HepG2 (cell line): ENCODE data around the gene RAB28.

Experiments
- ATF2 ChIP-seq: sonication (generic); formaldehyde crosslinking; IDR thresholded peaks from 2 replicates; pipeline ENCODE4 v1.4.0; 2020; ENCODE audit warnings: missing genetic modification reagents
- CBX5 ChIP-seq: sonication (generic); formaldehyde crosslinking; IDR thresholded peaks from 2 replicates; pipeline ENCODE4 v1.4.0; 2020; ENCODE audit warnings: missing genetic modification reagents, borderline replicate concordance
- CEBPB ChIP-seq: IDR thresholded peaks from 2 replicates; pipeline ENCODE4 v1.6.1; 2011; ENCODE audit warnings: low read depth, low read length, improper control_type of control experiment, borderline replicate concordance
- CTCF ChIP-seq: sonication (generic); formaldehyde crosslinking; IDR thresholded peaks from 2 replicates; pipeline ENCODE4 v1.5.0; 2020; ENCODE audit warnings: mild to moderate bottlenecking, missing genetic modification reagents, moderate library complexity
- HDAC6 ChIP-seq: fragments of 200-600 bp; sonication (generic); IDR thresholded peaks from 2 replicates; pipeline ENCODE4 v1.7.0; 2017; ENCODE audit warnings: mild to moderate bottlenecking, antibody characterized with exemption, low read length, low read depth
- HIC2 ChIP-seq: sonication (generic); formaldehyde crosslinking; IDR thresholded peaks from 2 replicates; pipeline ENCODE4 v1.9.0; 2022; ENCODE audit warnings: low read depth, missing genetic modification reagents
- JUN ChIP-seq: sonication (generic); formaldehyde crosslinking; IDR thresholded peaks from 2 replicates; pipeline ENCODE4 v1.4.0; 2020; ENCODE audit warnings: mild to moderate bottlenecking, missing genetic modification reagents
- NR1H2 ChIP-seq: sonication (generic); formaldehyde crosslinking; IDR thresholded peaks from 2 replicates; pipeline ENCODE4 v1.8.1; 2022; ENCODE audit warnings: low read depth, missing genetic modification reagents, borderline replicate concordance
- PITX1 ChIP-seq: sonication (generic); formaldehyde crosslinking; IDR thresholded peaks from 2 replicates; pipeline ENCODE4 v1.5.1; 2020; ENCODE audit warnings: mild to moderate bottlenecking, missing genetic modification reagents
- POLR2AphosphoS5 ChIP-seq: IDR thresholded peaks from 2 replicates; pipeline ENCODE4 v1.6.1; 2012; ENCODE audit warnings: low read depth, low read length
- TOE1 ChIP-seq: sonication (generic); formaldehyde crosslinking; IDR thresholded peaks from 2 replicates; pipeline ENCODE4 v1.4.0; 2020; ENCODE audit warnings: mild to moderate bottlenecking, missing genetic modification reagents
- ZNF224 ChIP-seq: sonication (generic); formaldehyde crosslinking; IDR thresholded peaks from 2 replicates; pipeline ENCODE4 v1.5.0; 2020; ENCODE audit warnings: mild to moderate bottlenecking, missing genetic modification reagents
- ZSCAN25 ChIP-seq: sonication (generic); formaldehyde crosslinking; IDR thresholded peaks from 2 replicates; pipeline ENCODE4 v1.8.0; 2022; ENCODE audit warnings: mild to moderate bottlenecking, missing genetic modification reagents

DNA sequence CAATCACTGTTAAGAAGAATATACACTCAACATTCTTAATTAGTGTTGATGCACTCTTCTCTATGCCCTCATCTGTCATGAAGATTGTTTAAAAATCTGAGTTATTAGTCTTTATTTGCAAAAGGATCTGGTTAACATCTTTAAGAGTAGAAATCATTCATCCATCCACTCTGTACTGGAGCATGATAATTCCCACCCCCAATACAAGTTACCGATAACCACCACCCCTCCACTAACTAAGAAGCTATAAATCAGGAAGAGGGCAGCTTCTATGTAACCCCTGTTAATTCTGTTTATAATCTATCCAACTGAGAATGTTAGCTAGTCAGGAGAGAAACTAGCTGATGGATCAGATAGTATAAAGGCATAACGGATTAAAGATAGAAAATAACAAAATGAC is 34.5 kb downstream of the RAB28 start:
- TF ChIP-seq ZSCAN25 (CRISPR knock-in tag): no peak
- no peak for TF ChIP-seq CEBPB
- no peak for TF ChIP-seq PITX1 (CRISPR knock-in tag)
- TF ChIP-seq CTCF (CRISPR knock-in tag): no peak
- no peak for TF ChIP-seq JUN (CRISPR knock-in tag)
- no peak for TF ChIP-seq TOE1 (CRISPR knock-in tag)
- no peak for TF ChIP-seq ATF2 (CRISPR knock-in tag)
- TF ChIP-seq HDAC6: no peak
- TF ChIP-seq HIC2 (CRISPR knock-in tag): no peak
- TF ChIP-seq POLR2AphosphoS5: no peak
- TF ChIP-seq CBX5 (CRISPR knock-in tag): no peak
- TF ChIP-seq ZNF224: no peak
- no peak for TF ChIP-seq NR1H2
